DMS 273 (cell line): Measurements from ENCODE around the gene NF1.
"Not testable (repeated sequence)": the region's sequence is repeated elsewhere in the genome, so short reads cannot be mapped to it uniquely, and the experiment has no call there.

Source experiments
- DNase-seq: peaks from one replicate; lab custom pipeline; 2025; ENCODE audit not compliant: unreplicated experiment; lab: John Stamatoyannopoulos, UW

Gene NF1

DNA sequence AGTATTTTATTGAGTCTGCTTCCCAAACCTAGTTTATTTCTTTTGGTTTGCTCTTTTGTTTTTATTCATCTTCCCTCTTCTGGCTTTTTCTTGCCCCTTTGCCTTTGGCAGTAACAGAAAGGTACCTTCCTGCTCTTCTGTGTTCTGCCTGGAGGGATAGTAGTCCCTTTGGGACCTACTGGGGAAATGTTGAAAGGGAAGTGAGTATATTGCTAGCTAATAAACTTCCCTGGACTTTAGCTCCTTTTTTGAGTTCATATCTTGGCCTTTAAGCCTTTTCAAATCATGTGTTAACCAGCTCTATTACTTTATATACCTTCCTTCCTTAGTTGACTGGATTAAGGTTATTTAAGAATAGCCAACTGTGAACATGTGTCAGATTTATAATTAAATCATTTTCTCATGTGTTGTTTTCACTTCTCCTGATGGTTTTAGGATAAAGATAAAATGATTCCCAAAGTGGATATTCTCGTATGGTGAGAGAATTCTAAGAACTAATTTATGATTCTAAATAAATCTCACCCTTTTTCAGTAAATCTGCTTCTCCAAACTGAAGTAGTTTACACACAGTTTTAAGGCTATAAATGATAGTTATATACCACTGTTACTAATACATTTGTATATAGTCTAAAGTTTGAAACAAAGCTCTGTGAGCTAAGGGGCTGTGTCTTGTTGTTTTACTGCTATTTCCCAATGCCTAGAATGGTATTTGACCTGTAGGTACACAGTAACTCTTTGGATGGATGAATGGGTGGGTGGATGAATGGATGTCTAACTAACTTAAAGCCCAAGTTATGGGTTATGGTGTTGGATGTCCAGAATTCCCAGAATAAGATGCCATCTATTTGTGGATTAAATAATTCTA lies 156.6 kb downstream of the NF1 start:
- DNase-seq = no peak

DNA sequence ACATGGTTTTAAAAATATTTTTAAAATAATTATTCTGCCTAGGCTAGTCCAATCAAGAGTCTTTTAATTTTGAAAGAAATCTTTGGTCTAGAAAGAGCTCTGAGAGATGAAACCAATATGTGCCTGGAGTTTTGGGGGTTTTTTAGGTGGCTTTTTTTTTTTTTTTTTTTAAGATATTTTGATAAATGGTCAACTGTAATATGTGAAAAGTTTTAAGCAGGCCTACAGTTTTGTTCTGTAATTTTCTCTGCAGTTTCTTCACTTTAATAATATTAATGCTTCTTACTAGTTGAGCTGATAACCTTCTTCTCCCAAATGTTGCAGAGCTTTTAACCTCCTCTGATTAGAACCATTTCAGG lies 157.2 kb downstream of the NF1 start:
- no peak for DNase-seq

DNA sequence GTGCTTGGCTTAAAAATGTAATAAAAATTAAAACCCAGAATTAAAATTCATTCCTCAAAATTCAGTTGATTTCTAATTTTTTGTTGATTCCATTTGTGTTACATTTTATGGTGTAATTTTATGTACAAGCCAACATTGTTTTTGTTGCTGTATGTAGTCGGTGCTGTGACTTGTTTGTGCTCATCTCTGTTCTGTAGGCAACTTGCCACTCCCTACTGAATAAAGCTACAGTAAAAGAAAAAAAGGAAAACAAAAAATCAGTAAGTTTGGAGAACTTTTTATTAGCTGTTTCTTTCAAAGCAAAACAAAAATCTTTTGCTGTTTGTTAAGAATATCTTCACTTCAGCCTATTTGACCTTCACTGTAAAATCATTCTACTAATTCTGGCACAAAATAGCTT lies 158.0 kb downstream of the NF1 start:
- no peak for DNase-seq

DNA sequence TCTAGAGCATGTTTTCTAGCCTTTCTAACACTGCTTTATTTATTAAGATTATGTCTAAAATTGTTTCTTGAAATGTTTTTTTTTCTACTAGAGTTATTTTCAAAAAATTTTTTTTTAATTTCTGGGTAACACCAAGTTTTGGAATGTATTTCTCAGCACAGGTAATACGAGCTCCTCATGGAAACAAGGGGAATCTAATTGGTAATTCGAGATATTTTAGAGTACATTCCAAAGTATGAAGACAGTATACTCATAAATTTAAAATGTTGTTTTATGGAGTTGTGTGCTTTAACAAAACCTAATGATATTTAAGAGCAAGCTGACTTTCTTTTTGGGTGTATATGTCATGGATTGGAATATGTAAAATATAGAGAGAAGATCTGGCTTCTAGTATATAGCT lies 159.9 kb downstream of the NF1 start:
- DNase-seq = no peak

DNA sequence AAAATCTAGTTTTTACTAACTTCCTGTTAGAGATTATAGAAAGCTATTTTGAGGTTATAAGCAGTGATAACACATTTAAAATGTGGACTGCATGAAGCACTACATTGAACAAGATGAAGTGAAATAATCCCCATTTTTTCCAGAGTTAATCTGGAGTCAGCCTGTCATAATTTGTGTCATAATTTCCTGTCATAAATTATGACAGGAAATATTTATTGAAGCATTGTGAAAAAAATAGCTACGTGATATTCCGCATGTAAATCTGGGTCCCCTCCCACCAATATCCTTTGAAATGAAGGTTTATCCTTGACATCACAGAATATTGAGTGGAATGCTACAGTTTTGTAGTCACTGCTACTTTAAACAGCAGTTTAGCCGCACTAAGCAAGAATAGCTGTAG lies 162.2 kb downstream of the NF1 start:
- no peak for DNase-seq

DNA sequence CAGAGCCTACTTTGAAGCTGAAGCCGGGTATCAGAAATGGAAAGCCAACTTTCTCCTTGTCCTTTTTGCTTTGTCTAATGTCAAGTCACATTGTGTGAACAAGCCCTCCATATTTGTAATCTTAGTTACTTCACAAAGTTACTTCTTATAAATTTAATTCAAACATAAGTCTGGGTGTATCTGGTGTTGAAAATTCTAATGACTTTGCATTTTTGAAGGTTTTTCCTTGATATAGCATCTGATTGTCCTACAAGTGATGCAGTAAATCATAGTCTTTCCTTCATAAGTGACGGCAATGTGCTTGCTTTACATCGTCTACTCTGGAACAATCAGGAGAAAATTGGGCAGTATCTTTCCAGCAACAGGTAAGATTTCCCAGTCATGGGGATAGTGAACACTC lies 165.4 kb downstream of the NF1 start:
- no peak for DNase-seq

DNA sequence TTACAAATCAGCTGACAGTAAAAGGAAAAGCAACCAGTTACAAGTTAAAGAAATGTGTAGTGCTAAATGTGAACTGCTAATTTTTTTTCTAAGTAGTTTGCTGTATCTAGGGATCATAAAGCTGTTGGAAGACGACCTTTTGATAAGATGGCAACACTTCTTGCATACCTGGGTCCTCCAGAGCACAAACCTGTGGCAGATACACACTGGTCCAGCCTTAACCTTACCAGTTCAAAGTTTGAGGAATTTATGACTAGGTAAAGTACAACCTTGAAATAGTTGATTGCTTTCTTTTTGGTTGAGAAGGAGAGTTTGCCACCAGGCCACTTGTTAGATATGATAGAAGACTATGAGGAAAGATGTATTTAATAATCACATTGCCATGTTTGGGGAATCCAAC lies 166.8 kb downstream of the NF1 start:
- no peak for DNase-seq

DNA sequence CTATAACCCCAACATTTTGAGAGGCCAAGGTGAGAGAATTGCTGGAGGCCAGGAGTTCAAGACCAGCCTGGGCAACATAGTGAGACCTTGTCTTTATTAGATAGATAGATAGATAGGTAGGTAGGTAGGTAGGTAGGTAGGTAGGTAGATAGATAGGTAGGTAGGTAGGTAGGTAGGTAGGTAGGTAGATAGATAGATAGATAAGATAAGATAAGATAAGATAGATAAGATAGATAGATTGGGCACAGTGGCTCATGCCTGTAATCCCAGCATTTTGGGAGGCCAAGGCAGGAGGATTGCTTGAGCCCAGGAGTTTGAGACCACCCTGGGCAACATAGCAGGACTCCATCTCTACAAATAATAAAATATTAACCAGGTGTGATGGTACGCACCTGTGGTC lies 168.1 kb downstream of the NF1 start:
- not testable (repeated sequence) for DNase-seq

DNA sequence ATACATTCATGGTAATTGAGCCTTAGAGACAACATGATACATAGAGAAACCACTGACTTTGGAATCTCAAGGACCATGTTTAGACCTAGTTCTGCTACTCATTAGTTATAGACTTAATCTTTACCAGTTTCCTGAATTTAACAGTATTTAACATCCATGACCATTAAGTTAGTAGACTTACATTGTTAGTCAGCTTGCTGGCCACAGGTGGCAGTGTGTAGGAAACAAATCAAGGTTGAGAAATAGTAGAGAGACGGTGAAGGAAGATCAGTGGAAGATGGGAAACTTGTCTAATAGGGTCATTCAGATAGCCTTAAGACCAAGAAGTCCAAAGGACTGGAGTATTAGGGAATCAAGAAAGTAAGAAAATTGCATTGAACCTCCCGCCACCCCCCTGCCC lies 171.3 kb downstream of the NF1 start:
- DNase-seq = no peak

DNA sequence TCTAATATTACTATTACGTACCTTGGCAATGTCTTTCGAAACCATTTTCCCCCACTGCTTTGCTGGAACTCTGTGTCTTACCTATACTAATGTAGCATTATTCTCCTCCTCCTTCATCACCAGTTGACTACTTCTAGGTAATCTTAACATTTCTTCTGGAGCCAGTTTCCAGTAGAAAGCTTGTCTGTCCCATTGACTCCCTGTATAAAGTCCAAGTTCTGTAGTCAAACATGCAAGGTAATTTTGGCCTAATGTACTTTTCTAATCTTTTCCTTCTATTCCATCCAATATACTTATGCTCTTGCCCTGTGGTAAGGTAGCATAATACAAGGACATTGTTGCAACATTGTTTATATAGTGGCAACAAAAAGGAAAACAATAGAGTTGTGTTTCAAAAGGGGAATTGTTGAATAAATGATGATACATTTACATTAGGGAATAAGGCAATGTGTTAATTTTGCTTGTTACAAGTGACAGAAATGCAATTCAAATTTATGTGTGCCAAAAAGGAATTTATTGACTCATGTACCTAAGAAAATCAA lies 174.3 kb downstream of the NF1 start:
- DNase-seq = no peak

DNA sequence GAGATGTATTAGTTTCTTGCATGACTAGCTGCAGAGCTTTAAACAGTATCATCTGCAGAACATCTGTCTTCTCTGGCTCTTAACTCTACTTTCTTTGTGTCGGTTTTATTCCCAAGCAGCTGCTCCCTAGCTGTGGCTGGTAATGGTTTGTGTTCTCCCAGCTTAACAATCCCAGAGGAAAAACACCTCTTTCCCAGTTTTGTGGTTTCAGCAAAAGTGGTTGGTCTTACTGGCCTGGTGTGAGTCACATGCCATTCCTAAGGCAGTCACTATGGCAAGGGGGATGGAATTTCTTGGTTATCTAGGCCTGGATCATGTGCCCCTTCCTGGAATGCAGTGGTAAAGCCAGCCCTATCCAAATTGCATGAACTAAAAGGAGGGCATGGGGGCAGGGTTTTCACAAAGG lies 174.8 kb downstream of the NF1 start:
- DNase-seq = peak; percentile 8

DNA sequence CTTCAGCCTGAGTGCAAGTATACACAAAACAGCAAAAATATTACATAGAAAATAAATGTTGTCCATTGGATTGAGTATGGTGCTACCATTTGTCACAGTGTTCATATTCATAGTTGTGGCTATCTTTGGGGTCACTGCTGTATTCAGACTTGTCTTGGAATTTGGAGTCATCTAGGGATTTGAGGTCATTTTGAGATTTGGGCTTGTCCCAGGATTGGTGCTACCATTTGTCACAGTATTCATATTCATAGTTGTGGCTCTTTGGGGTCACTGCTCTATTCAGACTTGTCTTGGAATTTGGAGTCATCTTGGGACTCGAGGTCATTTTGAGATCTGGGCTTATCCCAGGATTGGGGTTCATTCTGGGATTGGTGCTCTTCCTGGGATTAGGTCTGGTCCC lies 177.5 kb downstream of the NF1 start:
- no peak for DNase-seq

DNA sequence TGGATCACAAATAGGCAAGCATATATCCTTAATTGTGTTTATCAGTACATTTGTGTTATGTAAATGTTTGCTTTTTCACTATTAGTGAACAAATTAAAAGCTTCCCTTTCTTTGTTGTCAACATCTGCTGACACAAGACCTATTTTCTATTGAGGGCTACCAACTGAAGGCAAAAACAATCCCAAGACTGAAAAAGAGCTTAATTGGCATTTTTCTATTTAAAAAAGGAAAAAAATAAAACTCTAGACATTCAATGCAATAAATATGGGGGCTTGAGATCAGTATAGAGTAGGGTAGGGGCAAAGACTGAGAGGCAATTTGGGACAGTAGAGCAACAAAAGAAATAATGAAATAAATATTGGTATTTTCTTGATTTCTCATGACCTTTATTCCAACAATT lies 178.0 kb downstream of the NF1 start:
- DNase-seq = no peak

DNA sequence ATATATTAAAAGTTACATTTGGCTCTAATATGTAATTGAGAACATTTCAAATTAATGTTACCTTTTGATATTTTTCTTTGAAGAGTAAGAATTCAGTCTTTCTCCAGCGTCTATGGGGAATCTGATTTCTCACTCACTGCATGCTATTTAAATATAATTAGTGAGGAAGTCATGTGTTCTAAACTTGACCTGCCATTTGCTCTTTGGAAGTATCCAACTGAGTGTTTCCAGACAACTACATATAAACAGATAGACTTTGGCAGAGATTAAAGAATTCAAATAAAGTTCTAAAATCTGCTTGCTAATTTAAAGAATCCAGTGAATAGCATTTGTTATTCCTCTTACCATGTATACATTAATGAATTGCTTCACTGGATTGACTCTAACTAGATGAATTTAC lies 178.7 kb downstream of the NF1 start:
- no peak for DNase-seq

DNA sequence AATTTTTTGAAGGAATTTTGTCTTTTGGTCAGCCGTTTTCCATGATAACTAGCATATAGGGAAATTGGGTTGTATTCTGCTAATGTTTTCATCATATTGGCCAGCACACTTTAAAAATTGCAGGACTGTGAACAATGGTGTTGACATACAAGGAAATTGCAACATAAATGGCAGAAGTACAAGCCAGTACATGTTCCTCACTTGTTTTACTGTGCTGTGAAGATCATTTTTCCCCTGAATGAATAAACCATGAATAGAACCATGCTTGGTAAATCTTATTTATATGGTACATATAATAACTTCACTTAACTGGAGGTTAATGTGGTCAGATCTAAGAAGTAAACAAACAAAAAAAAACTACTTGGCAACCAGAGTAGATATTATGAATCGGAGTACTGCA lies 179.5 kb downstream of the NF1 start:
- DNase-seq = no peak

DNA sequence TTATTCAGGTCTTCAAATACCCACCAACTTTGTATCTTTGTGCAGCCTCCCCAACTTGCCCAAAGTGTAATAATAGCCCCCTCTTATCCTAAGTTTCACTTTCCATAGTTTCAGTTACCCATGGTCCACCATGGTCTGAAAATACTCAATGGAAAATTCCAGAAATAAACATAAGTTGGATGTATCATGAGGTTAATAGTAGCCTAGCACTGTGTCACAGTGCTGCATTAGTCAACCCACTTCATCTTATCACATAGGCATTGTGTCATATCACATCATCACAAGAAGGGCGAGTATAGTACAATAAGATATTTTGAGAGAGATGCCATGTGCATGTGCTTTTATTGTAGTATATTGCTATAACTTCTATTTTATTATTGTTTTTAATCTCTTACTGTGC lies 180.3 kb downstream of the NF1 start:
- no peak for DNase-seq

DNA sequence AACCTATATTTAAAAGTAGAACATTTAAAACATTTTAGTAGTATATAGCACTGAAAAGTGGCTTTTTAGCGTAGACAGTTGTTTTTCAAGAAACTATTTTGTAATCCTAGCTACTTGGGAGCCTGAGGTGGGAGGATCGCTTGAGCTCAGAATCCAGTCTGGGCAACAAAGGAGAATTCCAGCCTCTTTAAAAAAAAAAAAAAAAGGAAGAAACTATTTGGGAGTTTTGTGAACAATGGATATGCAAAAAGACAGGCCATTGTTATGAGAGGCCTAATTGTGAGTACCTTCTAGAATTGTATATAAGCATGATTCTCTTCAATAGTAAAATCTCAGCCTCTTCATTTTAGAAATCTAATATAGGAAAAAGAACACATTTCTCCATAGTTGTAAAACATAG lies 184.6 kb downstream of the NF1 start:
- no peak for DNase-seq

DNA sequence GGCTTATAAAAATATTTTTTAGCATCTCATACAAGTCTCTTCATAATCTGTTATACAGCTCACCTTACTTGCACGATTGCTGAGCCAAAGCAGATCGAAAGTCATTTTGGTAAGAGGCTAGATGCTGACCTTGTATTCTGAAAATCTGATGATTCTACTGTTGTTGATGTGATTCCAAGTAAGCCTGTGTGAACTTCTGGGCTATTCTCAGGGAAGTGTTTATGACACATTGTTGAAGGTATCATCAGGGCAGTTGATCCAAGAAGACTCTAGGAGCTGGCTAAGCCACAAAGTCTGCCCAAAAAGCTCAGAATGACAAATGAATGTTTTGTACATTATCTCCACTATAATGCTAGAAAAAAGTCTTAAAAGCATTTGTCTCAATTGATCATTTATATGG lies 186.3 kb downstream of the NF1 start:
- no peak for DNase-seq

DNA sequence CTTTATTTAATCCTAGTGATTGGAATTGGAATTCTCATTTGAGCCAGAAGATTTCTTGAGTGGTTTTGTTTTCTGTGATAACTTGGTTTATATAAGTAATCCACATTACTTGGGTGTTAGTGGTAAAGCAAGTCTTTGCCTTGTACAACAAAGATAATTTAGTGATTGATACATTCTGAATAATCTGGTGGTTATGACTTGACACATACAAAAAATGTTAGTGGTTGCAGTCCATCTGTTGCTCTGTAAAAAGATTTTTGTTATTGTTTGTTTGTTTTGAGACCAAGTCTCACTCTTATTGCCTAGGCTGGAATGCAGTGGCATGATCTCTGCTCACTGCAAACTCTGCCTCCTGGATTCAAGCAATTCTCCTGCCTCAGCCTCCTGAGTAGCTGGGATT lies 189.1 kb downstream of the NF1 start:
- no peak for DNase-seq

DNA sequence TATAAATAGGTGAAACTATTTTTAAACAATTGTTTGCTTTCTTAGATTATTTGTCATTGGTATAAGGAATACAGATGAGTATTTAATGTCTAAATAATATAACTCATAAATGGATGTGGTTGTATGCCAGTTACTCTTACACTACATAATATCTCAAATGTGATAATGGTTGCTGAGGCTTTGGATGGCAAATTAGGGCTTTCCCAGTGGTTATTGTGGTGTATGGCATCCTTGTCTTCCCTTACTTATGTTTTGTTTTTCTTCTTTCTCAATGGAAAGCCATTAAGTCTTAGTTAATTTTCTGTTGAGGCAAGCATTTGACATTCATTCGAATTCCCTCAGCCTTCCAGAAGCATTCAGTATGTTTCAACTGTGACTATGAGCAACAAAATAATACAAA lies 191.8 kb downstream of the NF1 start:
- peak; percentile 7 for DNase-seq

DNA sequence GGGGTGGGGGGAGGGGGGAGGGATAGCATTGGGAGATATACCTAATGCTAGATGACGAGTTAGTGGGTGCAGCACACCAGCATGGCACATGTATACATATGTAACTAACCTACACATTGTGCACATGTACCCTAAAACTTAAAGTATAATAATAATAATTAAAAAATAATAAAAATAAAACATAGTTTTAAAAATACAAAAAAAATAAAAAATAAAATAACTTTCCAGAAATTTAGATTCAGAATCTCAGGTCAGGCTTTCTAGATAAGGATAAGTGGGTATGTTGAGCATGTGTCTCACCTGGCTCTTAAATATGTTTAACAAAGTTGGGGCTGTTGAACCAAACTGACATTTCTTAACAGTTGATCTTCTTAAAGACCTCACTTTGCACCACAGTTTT lies 193.2 kb downstream of the NF1 start:
- not testable (repeated sequence) for DNase-seq

DNA sequence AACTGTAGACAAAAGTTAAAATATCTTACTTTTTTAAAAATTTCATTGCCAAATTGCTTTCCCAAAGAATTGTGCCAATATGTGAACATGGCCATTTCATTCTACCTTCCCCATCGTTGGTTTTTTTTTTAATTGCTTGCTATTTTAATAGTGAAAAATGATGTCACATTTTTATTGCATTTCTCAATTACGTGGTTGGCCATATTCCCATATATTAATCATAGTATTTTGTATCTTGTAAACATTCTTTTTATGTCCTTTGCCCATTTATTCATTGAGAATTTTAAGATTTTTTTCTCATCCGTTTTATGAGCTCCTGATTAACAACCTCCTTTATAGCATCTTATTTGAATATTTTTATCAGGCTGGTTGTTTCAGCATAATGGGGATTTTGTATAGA lies 195.0 kb downstream of the NF1 start:
- DNase-seq = no peak

DNA sequence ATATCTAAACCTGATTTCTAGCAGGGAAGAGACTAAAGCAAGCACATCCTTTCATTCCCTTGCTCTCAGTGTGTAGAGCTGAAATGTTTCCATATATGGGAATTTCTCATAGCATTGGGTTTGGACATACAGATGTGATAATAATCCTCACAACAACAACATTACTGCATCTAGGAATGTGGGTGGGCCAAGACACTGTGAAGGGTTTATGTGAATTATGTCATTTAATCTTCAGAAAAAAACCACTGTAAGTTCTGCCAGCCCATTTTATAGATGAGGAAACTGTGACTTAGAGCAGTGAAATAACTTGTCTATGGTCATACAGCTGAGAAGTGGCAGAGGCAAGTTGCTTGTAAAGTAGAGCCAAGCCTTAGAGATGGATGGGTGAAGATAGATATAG lies 197.0 kb downstream of the NF1 start:
- DNase-seq = no peak
